Cardiac septum (tissue), 1 donor: Measurements from ENCODE around the gene MAGOH. TPM values are rescaled to one million over a fixed set of nuclear protein-coding genes. Genes with fewer than 3 reads are reported as not detected.
"Not testable (repeated sequence)": the region's sequence is repeated elsewhere in the genome, so short reads cannot be mapped to it uniquely, and the experiment has no call there.

Source experiments
- DNase-seq: peaks from one replicate; pipeline ENCODE4 v3.0.0-alpha.2; 2020; ENCODE audit warnings: low spot score
- intact Hi-C: fragments of 100-400 bp; cut with DNase I; formaldehyde crosslinking; loops from one replicate; pipeline ENCODE4 v1.14.0; 2022
- long read RNA-seq: library from polyadenylated mRNA; unstranded; transcript quantifications from one replicate; pipeline ENCODE4 v2.0.0, GENCODE V29; 2021
- total RNA-seq: library from RNA; stranded (reverse); fragmentation: NEBNext Ultra II Directional; extraction: Animal tissue kit (Norgen Biotek cat#: 25700); gene quantifications from one replicate; pipeline ENCODE4 v1.2.1, GENCODE V29; 2021
- donor health status: DM: no; HTN: no; CAD: no.

MAGOH gene
- total RNA-seq: 21.9 TPM
- long read RNA-seq, transcript MAGOH-202 (5 exons, 756 nt): major isoform, 7 of 7 reads
- long read RNA-seq, partial matches to known transcripts: 0 of 7 reads
- long read RNA-seq, other reads (novel, unspliced or antisense): 0 of 7 reads

DNA sequence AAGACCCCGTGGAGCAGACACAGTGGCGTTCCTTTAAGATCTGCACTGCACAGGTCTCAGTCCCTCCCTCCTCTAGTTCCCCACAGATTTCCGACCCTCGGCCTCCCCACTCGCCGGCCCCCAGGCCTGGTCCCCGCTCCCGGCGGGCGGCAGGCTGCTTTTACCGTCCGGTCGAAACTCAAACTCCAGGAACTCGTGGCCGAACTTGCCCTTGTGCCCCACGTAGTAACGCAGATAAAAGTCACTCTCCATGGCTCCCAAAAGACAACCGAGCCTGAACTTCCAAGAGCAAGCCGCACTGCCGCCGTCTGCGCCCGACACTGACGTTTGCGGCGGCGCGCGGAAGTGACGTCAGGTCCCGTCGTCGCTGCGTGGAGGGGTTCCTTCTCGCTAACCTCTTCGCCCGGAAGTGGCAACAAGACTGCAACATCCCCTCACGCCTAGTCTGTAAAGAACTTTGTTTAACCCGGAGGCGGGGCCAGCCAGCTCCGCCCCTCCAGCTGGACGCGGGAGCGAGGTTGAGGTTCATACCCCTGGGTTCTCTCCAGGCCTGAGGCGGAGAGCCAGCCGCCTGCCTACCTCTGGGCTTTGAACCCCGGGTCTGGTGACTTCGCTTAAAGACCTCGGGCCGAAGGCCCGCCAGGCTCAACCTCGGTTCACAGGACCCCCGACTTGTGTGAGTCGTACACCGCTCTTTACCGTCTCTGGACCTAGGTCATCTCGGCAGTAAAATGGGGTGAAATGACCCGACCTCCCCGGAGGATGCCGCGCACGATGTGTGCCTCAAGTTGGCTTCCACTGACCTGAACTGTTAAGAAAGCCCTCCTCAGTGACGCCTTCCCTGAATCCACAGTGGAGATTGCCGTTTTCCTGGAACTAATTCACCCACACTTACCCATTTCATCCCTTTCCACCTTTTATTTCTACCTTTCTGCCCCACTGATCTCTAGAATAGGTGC, at the start of gene MAGOH:
MAGOH (minus strand) TSS at position 322 of the 959 bp plus-strand sequence; CDS start at position 252, 70 bp downstream.
- intact Hi-C loops: no loop called here
- peak; percentile 97 for DNase-seq

DNA sequence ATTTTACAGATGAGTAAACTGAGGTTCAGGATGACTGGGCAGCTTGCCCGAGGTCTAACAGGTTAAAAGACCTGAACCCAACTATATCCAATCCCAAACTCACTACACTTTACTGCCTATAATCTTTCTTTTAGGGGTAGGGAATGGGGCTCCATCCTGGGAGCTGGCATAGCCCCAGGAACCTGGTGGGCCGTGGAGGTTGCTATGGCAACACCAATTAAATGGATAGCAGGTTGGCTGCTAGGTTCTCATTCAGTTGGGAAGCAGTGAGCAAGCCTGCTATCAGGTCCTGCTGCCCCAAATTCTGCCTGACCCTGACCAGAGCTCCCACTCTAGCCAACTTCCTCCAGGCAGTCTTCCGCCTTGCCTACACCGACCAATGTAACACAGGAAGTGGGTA, 48.6 kb upstream of the MAGOH start:
- no peak for DNase-seq
- intact Hi-C loops: no loop called here

DNA sequence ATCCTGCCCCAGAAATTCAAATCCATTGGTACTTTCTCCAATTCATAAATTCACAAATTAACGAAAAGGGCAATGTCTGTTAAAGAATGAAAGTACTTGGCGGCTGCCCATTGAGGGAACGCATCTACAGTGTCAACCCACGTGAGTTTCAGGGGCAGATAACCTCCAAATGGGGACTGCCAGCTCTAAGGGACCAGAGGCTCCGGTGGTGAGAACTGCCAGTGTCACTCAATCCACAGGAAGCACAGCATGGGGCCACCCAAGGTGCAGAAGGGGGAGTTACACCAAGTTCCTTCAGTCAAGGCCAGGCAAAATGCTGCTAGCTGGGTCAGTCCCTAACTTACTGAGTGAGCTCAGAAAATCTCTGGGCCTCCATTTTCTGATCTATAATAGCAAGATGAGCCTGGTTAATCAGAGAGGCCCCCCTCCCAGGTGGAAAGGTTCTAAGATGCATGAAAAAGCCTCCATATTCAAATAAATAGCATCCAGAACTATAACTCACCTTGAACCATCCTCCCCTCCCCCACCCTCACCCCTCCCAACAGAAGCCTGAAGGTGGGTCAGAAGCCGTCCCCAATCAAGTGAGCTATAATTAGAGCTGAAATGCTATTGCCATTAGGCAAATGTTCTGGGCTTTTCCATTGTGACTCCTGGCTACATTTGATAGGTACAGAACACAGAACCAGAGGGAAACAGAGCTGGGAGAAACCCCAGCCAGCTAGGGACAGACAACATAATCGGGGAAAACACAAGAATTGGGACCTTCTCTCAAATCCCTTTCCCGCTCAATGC, 47.8 kb upstream of the MAGOH start:
- no peak for DNase-seq
- intact Hi-C loops: no loop called here

DNA sequence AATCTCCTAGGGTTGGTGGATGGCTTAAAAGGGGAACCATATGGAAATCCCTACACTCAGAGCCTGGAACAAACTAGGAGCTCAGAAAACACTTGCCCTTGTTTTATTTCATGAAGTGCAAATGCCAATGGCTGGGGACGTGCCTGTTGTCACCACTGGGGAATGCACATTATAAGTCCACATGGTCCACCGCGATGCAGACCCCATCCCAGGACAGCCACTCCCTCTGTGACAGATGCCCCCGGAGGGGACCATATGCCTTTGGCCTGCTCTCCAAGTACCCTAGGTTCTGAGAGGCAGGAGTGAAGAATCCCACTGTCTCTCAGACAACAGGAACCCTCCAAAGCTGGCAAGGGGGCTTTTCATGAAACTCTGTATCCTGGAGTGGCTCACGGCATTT, 47.2 kb upstream of the MAGOH start:
- intact Hi-C loops: no loop called here
- no peak for DNase-seq

DNA sequence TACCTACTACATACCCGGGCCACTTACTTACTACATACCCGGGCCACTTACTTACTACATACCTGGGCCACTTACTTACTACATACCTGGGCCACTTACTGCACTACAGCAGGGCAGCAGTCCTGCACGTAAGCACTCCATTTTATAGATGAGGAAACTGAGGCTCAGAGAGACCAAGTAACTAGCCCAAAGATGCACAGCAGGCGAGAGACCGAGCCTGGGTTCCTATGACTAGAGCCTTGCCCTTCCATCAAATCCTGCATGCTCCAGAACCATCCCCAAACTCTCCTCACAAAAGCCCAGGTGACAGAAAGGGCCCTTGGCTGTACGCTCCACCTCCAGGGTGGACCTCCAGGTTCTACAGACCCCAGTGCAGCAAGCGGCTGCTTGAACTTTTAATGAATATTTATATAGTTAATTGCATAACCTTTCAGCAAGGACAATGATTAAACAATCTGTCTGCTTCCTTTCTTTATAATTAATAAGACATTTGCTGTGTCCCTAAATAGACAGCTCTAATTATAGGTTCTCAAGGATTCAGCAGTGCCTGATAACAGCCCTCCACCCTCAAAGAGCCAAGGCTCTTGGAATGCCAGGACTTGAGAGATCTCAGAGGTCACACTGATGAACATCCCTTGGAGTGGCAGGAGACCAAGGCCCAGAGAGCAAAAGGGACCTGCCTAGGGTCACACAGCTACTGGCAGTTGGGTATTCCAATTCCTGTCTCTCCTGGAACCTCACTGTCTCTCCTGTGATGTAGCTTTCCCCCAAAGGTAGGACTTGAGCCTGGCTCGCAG, 46.1 kb upstream of the MAGOH start:
- intact Hi-C loops: no loop called here

DNA sequence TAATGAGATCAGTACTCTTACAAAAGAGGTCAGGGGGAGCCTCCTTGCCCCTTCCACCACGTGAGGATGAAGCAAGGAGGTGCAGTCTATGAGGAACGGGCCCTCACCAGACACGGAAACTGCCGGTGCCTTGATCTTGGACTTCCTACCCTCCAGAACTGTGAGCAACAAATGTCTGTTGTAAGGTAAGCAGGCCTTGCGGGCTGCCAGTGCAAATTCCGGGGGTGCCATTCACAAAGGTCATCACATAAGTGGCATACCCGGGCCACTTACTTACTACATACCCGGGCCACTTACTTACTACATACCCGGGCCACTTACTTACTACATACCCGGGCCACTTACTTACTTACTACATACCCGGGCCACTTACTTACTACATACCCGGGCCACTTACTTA, 44.8 kb upstream of the MAGOH start:
- DNase-seq, intact Hi-C loops: not testable (repeated sequence)

More for the DNA sequence above, 46.1 kb upstream of the MAGOH start:
- DNase-seq: no peak

DNA sequence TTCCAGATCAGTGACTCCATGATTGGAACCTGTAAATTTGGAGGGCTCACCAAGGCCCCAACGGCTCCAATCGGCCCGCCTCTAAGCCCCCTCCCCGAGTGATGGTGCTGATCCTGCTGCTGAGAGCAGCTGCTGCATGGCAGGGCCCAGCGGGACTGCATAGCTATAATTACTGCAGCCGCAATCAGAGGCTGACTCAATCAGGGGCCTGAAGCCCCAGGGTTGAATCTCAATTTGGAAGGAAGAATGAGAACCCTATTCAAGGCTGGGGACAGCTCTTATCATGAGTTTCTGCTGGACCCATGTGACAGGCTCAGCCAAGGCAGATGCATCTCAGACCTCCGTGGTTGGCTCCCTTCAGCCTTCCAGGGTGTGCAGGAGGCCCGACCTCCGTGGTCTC, 42.8 kb upstream of the MAGOH start:
- DNase-seq: no peak
- intact Hi-C loops: no loop called here

DNA sequence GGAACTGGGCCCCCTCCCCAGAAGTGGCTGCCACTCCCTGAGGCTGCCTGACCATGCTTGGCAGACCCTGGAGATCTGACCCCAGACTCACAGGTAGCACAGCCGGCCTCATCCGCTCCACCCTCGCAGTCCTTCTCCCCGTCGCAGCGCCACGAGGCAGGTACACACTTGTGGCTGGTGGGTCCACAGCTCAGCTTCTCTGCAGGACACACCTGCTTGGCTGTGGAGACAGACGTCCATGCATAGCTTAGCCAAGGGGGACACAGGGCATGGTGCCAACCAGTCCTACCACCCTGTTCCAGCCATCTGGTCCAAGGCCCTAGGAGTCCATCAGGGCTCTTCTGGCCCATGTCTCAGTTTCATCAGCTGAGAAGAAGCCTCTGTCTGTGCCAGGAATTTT, 42.2 kb upstream of the MAGOH start:
- no peak for DNase-seq
- intact Hi-C loops: no loop called here

DNA sequence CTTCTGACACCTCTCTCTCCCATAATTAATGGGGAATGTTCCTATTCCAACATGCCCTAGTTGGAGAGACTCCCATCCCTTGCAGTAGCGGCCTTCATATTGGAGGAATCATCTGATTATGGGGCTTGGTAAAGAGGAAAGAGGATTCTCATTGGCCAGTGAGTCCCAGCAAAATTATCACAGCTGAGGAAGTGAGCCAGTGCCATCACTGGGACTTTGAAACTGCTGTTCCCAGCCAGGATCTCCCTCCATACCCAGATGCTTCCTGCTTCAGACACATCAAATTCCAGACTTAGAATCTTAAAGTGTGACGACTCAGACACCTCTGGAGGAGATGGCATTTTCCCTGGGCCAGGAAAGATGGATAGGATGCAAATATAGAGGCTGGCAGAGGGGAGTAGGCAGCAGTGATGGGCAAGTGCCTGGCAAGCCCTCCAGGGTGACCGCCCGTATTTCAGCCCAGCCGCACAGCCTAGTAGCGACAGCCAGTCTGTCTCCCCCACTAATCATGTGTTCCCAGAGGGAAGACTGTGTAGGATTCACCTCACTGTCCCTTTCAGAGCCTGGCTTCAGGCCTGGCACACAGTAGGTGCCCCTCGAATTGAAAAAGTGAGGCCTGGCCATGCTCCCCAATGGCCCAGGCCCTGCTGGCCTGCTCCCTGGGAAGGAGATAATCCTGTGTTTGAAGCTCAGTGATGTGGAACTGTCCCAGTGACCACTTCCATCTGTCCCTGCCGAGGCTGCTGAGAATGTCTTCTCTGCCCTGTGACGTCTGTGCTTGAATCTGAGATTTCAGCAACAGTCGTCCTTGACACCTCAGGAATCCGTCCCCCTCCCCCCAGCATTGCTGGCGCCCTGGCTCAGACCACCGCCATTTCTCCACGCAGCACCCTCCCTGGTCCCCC, 41.2 kb upstream of the MAGOH start:
- intact Hi-C loops: no loop called here
- no peak for DNase-seq

DNA sequence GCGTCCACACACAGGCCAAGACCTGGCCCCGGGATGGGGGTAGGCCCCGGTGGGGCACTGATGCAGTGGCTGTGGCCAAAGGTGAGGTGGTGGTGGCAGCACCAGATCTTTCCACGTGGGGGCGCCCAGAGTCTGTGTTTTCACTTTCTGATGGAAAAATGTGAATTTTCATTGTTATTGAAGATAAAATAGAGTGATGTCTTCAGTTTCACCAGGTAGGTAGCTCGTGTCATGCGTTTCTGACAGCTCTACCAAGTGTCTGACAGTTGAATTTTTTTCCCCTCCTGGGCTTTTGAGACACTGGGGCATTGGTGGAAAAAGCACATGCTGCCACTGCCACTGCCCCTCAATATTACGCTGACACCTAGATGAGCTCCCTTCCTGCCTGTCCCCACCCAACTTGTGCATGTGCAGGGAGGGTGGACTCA, 40.0 kb upstream of the MAGOH start:
- intact Hi-C loops: loop anchor here (1.0 kb wide), 1 partner anchor 115 kb away; no protein-coding TSS in a partner anchor

DNA sequence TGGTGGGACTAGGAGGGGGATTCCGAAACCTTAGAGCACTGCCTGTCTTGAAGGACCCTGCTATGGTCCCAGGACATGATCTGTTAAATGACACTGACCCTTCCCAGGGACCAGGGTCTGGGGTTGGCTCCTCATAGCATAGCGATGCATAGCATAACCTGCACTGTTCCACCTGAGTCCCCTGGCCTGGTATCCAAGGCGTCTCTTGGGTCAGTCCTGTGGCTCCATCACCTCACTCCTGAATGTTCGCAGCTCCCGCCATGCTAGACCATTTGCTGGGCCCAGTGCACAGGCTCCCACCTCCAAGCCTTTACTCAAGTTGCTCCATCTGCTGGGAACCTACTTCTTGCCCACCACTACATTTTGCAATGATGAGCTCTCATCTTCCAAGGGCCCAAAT, 39.0 kb upstream of the MAGOH start:
- no peak for DNase-seq
- intact Hi-C loops: no loop called here

More for the DNA sequence above, 40.0 kb upstream of the MAGOH start:
- DNase-seq: no peak

DNA sequence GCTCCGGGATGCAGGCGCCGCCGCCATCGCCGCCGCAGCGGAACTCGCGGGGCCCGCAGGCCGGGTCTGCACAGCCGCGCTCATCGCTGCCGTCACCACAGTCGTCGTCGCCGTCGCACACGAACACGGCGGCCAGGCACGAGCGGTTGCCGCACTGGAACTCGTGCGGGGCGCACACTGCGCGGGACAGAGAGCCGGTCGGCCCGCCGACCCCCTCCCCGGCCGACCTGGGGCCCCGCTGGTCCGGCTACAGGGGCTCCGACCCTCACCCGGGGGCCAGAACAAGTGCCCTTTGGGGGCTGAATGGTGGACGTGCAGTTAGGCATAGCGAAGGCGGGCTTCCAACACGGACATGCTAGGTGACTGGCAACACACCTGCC, 38.6 kb upstream of the MAGOH start:
- intact Hi-C loops: no loop called here
- DNase-seq: no peak

DNA sequence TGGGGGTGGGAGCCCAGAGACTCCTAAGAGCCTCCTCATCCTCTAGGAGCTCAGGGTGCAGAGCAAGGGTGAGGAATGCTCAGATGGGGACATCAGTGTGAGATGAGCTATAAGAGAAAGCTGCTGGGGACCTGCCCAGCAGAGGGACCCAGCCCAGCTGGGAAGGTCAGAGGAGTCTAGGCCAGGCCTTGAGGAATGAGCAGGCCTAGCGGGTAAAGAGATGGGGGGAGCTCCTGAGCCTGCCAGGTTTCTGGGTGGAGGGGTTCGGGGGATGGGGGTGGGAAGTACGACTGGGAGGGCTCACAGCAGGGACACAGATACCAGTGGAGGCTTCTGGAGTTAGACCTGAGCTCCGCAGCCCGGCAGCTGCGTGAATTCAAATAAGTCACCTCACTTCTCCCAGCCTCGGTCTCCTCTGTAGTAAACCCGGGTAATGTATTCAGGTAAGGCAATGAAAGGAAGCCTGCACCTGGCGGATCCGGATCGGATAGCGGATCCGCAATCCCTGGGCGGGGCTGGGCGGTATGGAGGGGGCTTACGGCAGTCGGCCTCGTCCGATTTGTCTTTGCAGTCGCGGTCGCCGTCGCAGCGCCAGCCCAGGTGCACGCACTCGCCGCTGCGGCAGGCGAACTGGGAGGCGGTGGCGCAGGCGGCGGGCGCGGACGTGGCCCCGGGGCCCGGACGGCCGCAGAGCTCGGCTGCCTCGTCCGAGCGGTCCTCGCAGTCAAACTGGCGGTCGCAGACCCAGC, 38.0 kb upstream of the MAGOH start:
- DNase-seq: no peak
- intact Hi-C loops: no loop called here

DNA sequence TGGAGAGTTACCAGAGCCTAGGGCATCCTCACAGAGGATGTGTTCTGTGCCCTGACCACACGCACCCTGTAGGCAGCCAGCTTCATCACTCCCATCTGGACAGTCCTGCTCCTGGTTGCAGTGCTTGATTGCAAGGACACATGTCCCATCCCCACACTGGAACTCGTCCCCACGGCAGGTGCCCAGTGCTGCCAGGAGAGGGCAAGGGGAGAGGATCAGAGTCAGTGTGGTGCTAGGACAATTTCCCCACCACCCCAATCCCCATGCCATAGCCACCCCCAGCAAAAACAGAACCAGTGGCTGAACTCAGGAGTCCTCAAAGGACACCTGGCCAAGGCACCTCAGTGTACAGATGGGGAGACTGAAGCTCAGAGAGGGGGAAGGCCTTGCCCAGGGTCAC, 37.2 kb upstream of the MAGOH start:
- intact Hi-C loops: no loop called here
- DNase-seq: no peak

DNA sequence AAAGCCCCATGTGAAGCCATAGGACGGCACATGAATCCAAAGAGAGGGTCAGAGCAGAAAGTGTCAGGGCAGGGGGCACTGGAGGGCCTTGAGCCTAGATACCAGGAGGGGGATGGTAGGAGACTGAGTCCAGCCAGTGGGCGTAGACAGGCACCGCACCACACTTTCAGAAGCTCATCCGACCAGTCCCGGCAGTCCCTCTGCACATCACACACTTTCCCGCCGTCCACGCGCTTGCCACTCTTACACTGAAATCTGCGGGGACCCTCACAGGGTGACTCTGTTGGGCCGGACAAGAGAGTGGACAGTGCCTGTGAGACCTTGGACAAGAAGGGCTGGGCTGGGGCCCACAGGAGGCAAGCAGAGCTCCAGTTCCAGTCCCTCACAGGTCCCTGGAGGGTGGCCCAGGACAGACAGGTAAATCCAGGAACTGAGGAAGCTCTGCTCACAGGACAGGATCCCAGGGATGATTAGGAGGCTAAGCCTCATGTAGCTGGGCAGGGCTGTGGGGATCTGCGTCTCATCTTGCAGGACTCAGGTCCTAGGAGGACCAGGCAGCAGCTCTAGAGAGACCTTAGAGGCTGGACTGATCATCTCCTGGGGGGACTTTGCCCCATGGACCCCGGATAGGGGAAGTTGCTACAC, 36.3 kb upstream of the MAGOH start:
- intact Hi-C loops: no loop called here
- no peak for DNase-seq

DNA sequence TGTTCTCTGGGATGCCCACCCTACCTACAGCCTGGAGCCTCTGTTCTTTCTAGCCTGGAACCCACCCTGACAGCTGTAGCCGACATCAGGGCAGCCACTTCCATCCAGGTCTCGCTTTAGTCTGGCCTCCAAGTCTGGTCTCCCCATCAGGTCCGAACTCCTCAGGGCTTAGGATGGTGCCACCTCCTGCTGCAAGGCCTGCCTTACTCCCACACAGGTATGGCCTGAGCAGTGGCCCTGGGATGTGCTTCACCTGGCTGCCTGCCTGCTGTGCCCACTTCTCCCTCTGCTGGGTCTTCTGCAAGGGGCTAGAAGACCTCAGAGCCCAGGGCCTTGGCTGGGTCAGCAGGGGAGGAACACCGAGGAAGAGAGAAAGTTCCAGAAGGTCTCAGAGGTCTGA, 35.7 kb upstream of the MAGOH start:
- no peak for DNase-seq
- intact Hi-C loops: no loop called here

DNA sequence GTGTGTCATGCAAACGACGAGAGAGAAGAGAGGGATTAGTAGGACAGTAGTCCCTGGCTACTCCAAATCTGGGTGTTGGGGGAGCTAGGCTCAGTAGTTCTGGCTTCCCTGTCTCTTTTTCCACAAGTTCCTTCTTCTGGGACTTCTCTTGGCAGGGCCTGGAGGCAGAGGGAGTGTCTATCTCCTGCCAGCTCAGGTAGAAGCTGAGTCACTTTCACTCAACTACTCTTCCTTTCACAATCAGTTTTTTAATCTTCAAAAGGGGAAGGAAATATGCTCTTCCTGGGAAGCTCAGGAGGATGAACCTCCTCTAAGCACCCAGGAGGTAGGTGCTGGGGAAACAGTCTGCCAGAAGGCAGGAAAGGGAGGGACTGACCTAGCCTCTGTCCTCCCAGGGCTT, 35.2 kb upstream of the MAGOH start:
- intact Hi-C loops: no loop called here
- DNase-seq: no peak
